ENCODE results near the gene MICAL3. TPM values are rescaled to one million over a fixed set of nuclear protein-coding genes. Genes with fewer than 3 reads are reported as not detected.
A peak's percentile ranks its signal among the peaks of the same experiment; 100 is the strongest.

MICAL3 gene
- total RNA-seq, 4 donors from 2014 or later: 84.2 to 290 (median 151) TPM

GRCh38 chr22:17897426-17897825, 126.9 kb downstream of the MICAL3 start:
- DNase-seq: no peak
- no peaks in the 10 kb centered on the region for H3K27me3 ChIP-seq
- H3K4me1 ChIP-seq: peaks cover 0 to 27% (median 14%) of the 10 kb centered on the region in 4 donors
- H3K9me3 ChIP-seq: no peaks in the 10 kb centered on the region
- in situ Hi-C loops (cut with MboI; ENCODE audit: low pct_ligation_motif_present in 1 of 4, low pct_unique_long_range_greater_than_20kb in 1 of 4, low sequenced_read_pairs in 3 of 4): no loop called here
- no peak overlapping the region for H3K4me3 ChIP-seq
- WGBS, 2 donors (ENCODE audit: low coverage in 1 of 2): 74 to 79% methylated on average over 2 of the region's 2 CpGs
- intact Hi-C loops (cut with DNase I; ENCODE audit: low total_unique reads): no loop called here
- TF ChIP-seq POLR2A (IDR thresholded peaks at IDR 0.05) (no peak), EP300 (IDR thresholded peaks at IDR 0.05; ENCODE audit: low read depth) (no peak), CTCF (IDR thresholded peaks at IDR 0.05) (no peak), POLR2AphosphoS5 (IDR thresholded peaks at IDR 0.05) (no peak)
- no peak overlapping the region for H3K27ac ChIP-seq
- peaks cover 0 to 10% (median 2%) of the 10 kb centered on the region in 4 donors for H3K36me3 ChIP-seq

- H3K27ac ChIP-seq: peak overlapping the region; percentile 8 to 87 (median 68)
- intact Hi-C loops (cut with DNase I; ENCODE audit: low total_unique reads): no loop called here
- in situ Hi-C loops (cut with MboI; ENCODE audit: low pct_ligation_motif_present in 1 of 4, low pct_unique_long_range_greater_than_20kb in 1 of 4, low sequenced_read_pairs in 3 of 4): no loop called here
- peaks cover 0 to 10% (median 2%) of the 10 kb centered on the region in 4 donors for H3K36me3 ChIP-seq
- DNase-seq: no peak
- 91% methylated on average over 14 of the region's 14 CpGs; no CpG with 5 or more reads in 1 of the 2 donors for WGBS, 2 donors (ENCODE audit: low coverage in 1 of 2)
- H3K4me3 ChIP-seq: no peak overlapping the region
- TF ChIP-seq POLR2AphosphoS5 (IDR thresholded peaks at IDR 0.05): no peak
- no peak for TF ChIP-seq POLR2A (IDR thresholded peaks at IDR 0.05)
- TF ChIP-seq EP300 (IDR thresholded peaks at IDR 0.05; ENCODE audit: low read depth): no peak
- peak; percentile 23 to 44 (median 34) for TF ChIP-seq CTCF (IDR thresholded peaks at IDR 0.05)
- H3K27me3 ChIP-seq: no peaks in the 10 kb centered on the region
- H3K9me3 ChIP-seq: no peaks in the 10 kb centered on the region
- peaks cover 6 to 35% (median 23%) of the 10 kb centered on the region in 4 donors for H3K4me1 ChIP-seq
Measured at GRCh38 chr22:17896586-17896985, 127.8 kb downstream of the MICAL3 start.

GRCh38 chr22:17893900-17894535, 130.3 kb downstream of the MICAL3 start:
- intact Hi-C loops (cut with DNase I; ENCODE audit: low total_unique reads) (no loop called here), in situ Hi-C loops (cut with MboI; ENCODE audit: low pct_ligation_motif_present in 1 of 4, low pct_unique_long_range_greater_than_20kb in 1 of 4, low sequenced_read_pairs in 3 of 4) (no loop called here)
- H3K27ac ChIP-seq: peak overlapping the region; percentile 80 to 87 (median 84)
- H3K4me3 ChIP-seq: no peak overlapping the region
- 60 to 62% methylated on average over 4 to 7 of the region's 7 CpGs for WGBS, 2 donors (ENCODE audit: low coverage in 1 of 2)
- peak; percentile 73 for DNase-seq
- peaks cover 0 to 8% (median 0%) of the 10 kb centered on the region in 4 donors for H3K36me3 ChIP-seq
- H3K4me1 ChIP-seq: peaks cover 12 to 58% (median 44%) of the 10 kb centered on the region in 4 donors
- H3K9me3 ChIP-seq: no peaks in the 10 kb centered on the region
- TF ChIP-seq POLR2A (IDR thresholded peaks at IDR 0.05) (no peak), EP300 (IDR thresholded peaks at IDR 0.05; ENCODE audit: low read depth) (no peak), CTCF (IDR thresholded peaks at IDR 0.05) (peak in 1 of 5 experiments; percentile 1), POLR2AphosphoS5 (IDR thresholded peaks at IDR 0.05) (peak in 1 of 3 donors; percentile 28)
- H3K27me3 ChIP-seq: no peaks in the 10 kb centered on the region

- TF ChIP-seq CTCF (IDR thresholded peaks at IDR 0.05) (no peak), POLR2A (IDR thresholded peaks at IDR 0.05) (no peak), EP300 (IDR thresholded peaks at IDR 0.05; ENCODE audit: low read depth) (no peak), POLR2AphosphoS5 (IDR thresholded peaks at IDR 0.05) (no peak)
- peak overlapping the region; percentile 80 to 87 (median 84) for H3K27ac ChIP-seq
- intact Hi-C loops (cut with DNase I; ENCODE audit: low total_unique reads): no loop called here
Measured at GRCh38 chr22:17892376-17892775, 132.0 kb downstream of the MICAL3 start.

More at GRCh38 chr22:17892376-17892775, 132.0 kb downstream of the MICAL3 start:
- H3K27me3 ChIP-seq: no peaks in the 10 kb centered on the region
- H3K36me3 ChIP-seq: peaks cover 0 to 23% (median 2%) of the 10 kb centered on the region in 4 donors
- H3K4me3 ChIP-seq: no peak overlapping the region
- H3K9me3 ChIP-seq: no peaks in the 10 kb centered on the region
- H3K4me1 ChIP-seq: peaks cover 12 to 58% (median 44%) of the 10 kb centered on the region in 4 donors
- WGBS, 2 donors (ENCODE audit: low coverage in 1 of 2): 82 to 86% methylated on average over 3 to 4 of the region's 4 CpGs
- DNase-seq: no peak
- in situ Hi-C loops (cut with MboI; ENCODE audit: low pct_ligation_motif_present in 1 of 4, low pct_unique_long_range_greater_than_20kb in 1 of 4, low sequenced_read_pairs in 3 of 4): no loop called here
